Bronchial epithelial cell (primary cell): ENCODE results near the gene LDLR. TPM values are rescaled to one million over a fixed set of nuclear protein-coding genes. Genes with fewer than 3 reads are reported as not detected.

Experiments used
- DNase-seq: peaks from one replicate; pipeline ENCODE4 v3.0.0-alpha.2; 2010; ENCODE audit warnings: low read depth
- FAIRE-seq: peaks from 2 replicates; lab custom pipeline; 2011; peaks lifted over from hg19 to GRCh38; lab: Jason Lieb, UNC
- H3K27me3 ChIP-seq: 2 replicates; pipeline ENCODE4 v1.5.1; 2011; ENCODE audit warnings: low read length; ENCODE audit not compliant: control insufficient read depth, insufficient read depth
- H3K36me3 ChIP-seq: 2 replicates; pipeline ENCODE4 v1.5.1; 2011; ENCODE audit warnings: low read length; ENCODE audit not compliant: control insufficient read depth, insufficient read depth
- H3K4me3 ChIP-seq: 2 replicates; pipeline ENCODE4 v1.5.1; 2011; ENCODE audit warnings: mild to moderate bottlenecking, low read depth, low read length, control low read depth
- CTCF ChIP-seq: IDR thresholded peaks from 2 replicates; pipeline ENCODE4 v1.5.1; 2011; ENCODE audit warnings: mild to moderate bottlenecking, moderate library complexity, low read length, control low read depth, inconsistent platforms; ENCODE audit not compliant: insufficient read depth, severe bottlenecking
- total RNA-seq: library from RNA; depleted of rRNA; stranded (reverse); fragments of >200 nt; gene quantifications from 2 replicates; pipeline ENCODE4 v1.2.1, GENCODE V29; 2014

The LDLR gene
- total RNA-seq, 1 donor from 2014 or later: 109 TPM

DNA sequence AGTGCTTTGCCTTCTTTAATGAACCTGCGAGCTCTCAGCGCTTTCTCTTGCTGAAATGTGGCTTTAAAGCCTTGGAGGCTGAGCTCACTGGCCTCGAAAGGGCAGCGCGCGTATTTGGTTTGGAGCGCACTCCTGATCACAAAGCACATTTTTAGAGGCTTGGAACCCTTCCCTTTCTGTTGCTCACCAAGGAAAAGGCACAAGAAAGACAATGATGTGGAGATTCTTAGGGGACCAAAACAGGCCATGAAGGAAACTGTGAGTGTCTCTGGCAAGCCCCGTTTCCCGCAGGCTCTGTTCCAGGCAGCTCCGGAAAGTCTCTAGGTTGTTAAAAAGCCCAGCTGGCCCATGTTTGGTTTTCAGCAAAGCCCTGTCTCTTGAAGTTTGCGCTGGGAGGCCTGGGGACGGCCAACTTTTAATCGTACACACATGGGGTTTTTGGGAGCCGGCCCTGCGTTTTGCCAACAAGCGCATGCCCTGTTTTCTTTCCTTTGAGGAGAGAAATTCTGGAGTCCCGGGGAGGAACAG lies 75.7 kb downstream of the LDLR start:
- DNase-seq (no peak), FAIRE-seq (no peak)
- no peak for TF ChIP-seq CTCF
- Histone ChIP-seq H3K36me3 (peaks cover 3% of the 10 kb centered on the region), H3K27me3 (no peaks in the 10 kb centered on the region), H3K4me3 (no peak overlapping the region)

- FAIRE-seq: no peak
- no peaks in the 10 kb centered on the region for H3K27me3 ChIP-seq
- no peak for DNase-seq
- no peak for TF ChIP-seq CTCF
- peaks cover 3% of the 10 kb centered on the region for H3K36me3 ChIP-seq
- H3K4me3 ChIP-seq: no peak overlapping the region
Measured at GRCh38 chr19:11165486-11166030, 76.3 kb downstream of the LDLR start.

DNA sequence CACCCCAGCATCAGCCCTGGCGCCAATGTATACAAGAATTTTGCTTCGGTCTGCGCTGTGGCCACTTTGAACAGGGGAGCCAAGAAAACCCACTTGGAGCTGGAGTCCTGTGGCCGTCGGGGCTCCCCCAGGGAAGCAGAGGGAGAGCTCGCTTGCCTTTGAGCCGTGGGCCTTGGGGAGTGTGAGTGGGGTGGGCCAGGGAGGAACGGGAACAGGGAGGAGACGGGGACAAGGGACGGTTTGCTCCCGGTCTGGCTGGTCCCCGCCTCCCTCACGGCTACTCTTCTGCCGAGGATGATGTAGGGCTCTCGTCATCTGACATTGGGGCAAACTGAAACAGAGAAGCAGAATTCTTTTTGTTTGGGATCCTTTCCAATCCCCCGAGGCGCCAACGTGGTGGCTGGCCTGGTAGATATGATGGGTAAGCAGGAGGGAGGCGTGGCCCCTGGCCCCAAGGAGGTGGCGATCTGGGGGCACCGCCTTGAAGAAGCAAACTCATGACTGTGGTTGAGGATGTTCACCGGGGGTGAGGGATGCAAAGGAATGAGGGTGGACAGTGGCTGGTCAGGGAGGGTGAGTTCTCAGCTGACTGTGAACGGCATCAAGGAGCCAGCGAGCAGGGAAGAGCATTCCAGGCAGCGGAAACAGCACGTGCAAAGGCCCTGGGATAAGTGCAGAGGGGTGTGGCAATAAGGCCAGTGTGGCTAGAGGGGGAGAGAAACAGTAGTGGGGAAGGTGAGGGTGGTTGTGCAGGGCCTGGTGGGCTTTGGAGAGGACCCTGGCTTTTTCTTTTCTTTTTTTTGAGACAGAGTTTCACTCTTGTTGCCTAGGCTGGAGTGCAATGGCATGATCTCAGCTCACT lies 77.2 kb downstream of the LDLR start:
- peaks cover 3% of the 10 kb centered on the region for H3K36me3 ChIP-seq
- FAIRE-seq: no peak
- no peak for TF ChIP-seq CTCF
- no peak overlapping the region for H3K4me3 ChIP-seq
- H3K27me3 ChIP-seq: no peaks in the 10 kb centered on the region
- DNase-seq: no peak

DNA sequence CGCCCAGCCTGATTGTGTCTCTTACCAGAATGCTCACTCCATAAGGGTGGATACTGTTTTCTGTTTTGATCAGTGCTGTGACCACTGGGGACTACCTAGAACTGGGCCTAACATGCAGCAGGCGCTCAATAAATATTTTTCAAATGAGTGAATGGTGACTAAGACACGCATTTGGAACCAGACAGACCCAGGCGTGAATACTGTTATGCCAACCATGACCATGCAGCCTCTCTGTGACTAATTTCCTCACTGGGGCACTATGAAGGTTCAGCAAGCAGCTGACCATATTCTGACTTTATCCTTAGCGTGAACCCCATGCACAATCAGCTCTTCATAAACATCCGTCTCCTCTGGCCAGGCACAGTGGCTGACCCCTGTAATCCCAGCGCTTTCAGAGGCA lies 79.3 kb downstream of the LDLR start:
- FAIRE-seq (peak; percentile 100), DNase-seq (peak; percentile 98)
- TF ChIP-seq CTCF: no peak
- Histone ChIP-seq H3K4me3 (no peak overlapping the region), H3K27me3 (no peaks in the 10 kb centered on the region), H3K36me3 (peaks cover 4% of the 10 kb centered on the region)

GRCh38 chr19:11169896-11170678 lies 80.8 kb downstream of the LDLR start:
- DNase-seq: peak; percentile 15
- H3K27me3 ChIP-seq: no peaks in the 10 kb centered on the region
- no peak overlapping the region for H3K4me3 ChIP-seq
- peaks cover 5% of the 10 kb centered on the region for H3K36me3 ChIP-seq
- FAIRE-seq: no peak
- TF ChIP-seq CTCF: no peak
